Osteocyte (in vitro differentiated cells): ENCODE results near the gene BRWD1. TPM values are rescaled to one million over a fixed set of nuclear protein-coding genes. Genes with fewer than 3 reads are reported as not detected.

Experiments
- DNase-seq: peaks from one replicate; pipeline ENCODE4 v3.0.0; 2021; ENCODE audit warnings: mixed read lengths; ENCODE audit not compliant: unreplicated experiment; ENCODE audit errors: extremely low spot score
- H3K27ac Mint-ChIP-seq: one replicate; pipeline ENCODE4 v1.8.0; 2021; ENCODE audit warnings: mild to moderate bottlenecking, mixed read lengths; ENCODE audit not compliant: unreplicated experiment
- H3K27me3 Mint-ChIP-seq: one replicate; pipeline ENCODE4 v1.8.0; 2021; ENCODE audit warnings: mixed read lengths; ENCODE audit not compliant: unreplicated experiment
- H3K36me3 Mint-ChIP-seq: one replicate; pipeline ENCODE4 v1.8.0; 2021; ENCODE audit warnings: mixed read lengths; ENCODE audit not compliant: unreplicated experiment
- H3K4me1 Mint-ChIP-seq: one replicate; pipeline ENCODE4 v1.8.0; 2021; ENCODE audit warnings: mixed read lengths; ENCODE audit not compliant: unreplicated experiment
- H3K4me3 Mint-ChIP-seq: one replicate; pipeline ENCODE4 v1.8.0; 2021; ENCODE audit warnings: mild to moderate bottlenecking, moderate library complexity, mixed read lengths; ENCODE audit not compliant: unreplicated experiment
- H3K9me3 Mint-ChIP-seq: one replicate; pipeline ENCODE4 v1.8.0; 2021; ENCODE audit warnings: mixed read lengths; ENCODE audit not compliant: unreplicated experiment
- total RNA-seq: library from RNA; stranded (reverse); gene quantifications from 2 replicates; pipeline ENCODE4 v1.2.1, GENCODE V29; 2021
- TF ChIP-seq, protein P1 (sequence below): fragments of 200-600 bp; sonication (generic); IDR thresholded peaks from 2 replicates; pipeline ENCODE4 v1.5.0; 2021; ENCODE audit warnings: antibody characterized with exemption, mild to moderate bottlenecking, moderate library complexity

Gene BRWD1
- total RNA-seq, 1 donor from 2014 or later = 40.8 TPM

DNA sequence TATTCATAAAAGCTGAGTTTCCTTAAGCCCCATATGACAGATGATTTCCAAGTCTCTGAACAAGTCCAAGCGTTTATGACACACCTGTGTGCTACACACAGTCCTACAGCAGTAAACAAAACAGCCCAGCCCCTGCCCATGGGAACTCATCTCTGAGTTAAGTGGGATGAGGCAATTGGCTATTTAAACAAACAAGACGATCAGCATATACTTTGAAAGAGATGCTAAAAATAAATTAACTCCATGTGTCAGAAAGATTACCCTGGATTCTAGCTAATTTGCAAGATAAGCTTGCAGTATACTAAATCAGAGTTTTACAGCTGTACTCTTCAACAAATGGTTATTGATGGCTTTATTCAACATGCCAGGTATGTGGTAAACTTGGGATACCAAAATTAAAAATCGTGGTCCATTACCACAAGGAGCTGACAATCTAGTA, 137.1 kb downstream of the BRWD1 start:
- Mint-ChIP-seq H3K27me3 (no peaks in the 10 kb centered on the region), H3K27ac (no peak overlapping the region), H3K36me3 (peaks cover 46% of the 10 kb centered on the region), H3K4me3 (no peak overlapping the region), H3K4me1 (peaks cover 16% of the 10 kb centered on the region), H3K9me3 (no peaks in the 10 kb centered on the region)
- no peak for DNase-seq
- TF ChIP-seq, protein P1, sequence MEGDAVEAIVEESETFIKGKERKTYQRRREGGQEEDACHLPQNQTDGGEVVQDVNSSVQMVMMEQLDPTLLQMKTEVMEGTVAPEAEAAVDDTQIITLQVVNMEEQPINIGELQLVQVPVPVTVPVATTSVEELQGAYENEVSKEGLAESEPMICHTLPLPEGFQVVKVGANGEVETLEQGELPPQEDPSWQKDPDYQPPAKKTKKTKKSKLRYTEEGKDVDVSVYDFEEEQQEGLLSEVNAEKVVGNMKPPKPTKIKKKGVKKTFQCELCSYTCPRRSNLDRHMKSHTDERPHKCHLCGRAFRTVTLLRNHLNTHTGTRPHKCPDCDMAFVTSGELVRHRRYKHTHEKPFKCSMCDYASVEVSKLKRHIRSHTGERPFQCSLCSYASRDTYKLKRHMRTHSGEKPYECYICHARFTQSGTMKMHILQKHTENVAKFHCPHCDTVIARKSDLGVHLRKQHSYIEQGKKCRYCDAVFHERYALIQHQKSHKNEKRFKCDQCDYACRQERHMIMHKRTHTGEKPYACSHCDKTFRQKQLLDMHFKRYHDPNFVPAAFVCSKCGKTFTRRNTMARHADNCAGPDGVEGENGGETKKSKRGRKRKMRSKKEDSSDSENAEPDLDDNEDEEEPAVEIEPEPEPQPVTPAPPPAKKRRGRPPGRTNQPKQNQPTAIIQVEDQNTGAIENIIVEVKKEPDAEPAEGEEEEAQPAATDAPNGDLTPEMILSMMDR = no peak

DNA sequence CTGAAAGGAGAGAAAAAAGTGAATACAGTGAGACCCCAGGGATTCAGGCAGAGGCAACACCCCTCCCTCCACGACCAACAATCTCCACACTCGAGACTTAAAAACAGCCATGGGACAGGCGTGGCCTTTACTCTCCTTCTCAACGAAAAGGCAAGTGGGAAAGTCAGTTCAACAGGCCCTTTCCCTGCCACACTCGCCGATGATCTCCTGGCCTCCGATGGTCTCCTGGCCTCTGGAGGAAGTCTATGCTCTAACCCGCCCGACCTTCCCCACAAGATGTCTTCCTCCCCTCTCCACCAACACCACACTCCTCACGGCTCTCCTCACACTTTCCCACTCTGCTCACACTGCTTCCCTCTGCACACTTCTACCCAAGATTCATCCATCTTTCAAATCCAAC, 137.8 kb downstream of the BRWD1 start:
- Mint-ChIP-seq H3K9me3 (no peaks in the 10 kb centered on the region), H3K36me3 (peaks cover 46% of the 10 kb centered on the region), H3K4me3 (no peak overlapping the region), H3K27ac (peak overlapping the region; percentile 48), H3K27me3 (no peaks in the 10 kb centered on the region), H3K4me1 (peaks cover 12% of the 10 kb centered on the region)
- DNase-seq = no peak
- TF ChIP-seq, protein P1 = no peak

DNA sequence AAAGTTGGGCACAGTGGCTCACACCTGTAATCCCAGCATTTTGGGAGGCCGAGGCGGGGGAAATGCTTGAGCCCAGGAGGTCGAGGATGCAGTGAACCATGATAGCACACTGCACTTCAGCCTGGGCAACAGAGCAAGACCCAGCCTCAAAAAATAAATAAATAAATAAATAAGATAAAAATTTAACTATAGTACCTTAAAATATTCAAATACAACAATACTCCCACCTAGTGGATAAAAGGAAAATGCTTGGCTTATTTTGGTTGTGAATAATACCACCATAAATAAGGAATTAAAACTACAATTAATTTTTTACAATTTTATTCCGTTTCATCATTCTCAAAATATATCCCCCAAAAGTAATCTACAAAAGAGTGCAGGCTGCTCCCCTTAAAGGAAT, 138.3 kb downstream of the BRWD1 start:
- peaks cover 9% of the 10 kb centered on the region for H3K4me1 Mint-ChIP-seq
- H3K27ac Mint-ChIP-seq = no peak overlapping the region
- DNase-seq = no peak
- no peak overlapping the region for H3K4me3 Mint-ChIP-seq
- no peaks in the 10 kb centered on the region for H3K9me3 Mint-ChIP-seq
- no peaks in the 10 kb centered on the region for H3K27me3 Mint-ChIP-seq
- TF ChIP-seq, protein P1 = peak; percentile 62
- peaks cover 47% of the 10 kb centered on the region for H3K36me3 Mint-ChIP-seq

DNA sequence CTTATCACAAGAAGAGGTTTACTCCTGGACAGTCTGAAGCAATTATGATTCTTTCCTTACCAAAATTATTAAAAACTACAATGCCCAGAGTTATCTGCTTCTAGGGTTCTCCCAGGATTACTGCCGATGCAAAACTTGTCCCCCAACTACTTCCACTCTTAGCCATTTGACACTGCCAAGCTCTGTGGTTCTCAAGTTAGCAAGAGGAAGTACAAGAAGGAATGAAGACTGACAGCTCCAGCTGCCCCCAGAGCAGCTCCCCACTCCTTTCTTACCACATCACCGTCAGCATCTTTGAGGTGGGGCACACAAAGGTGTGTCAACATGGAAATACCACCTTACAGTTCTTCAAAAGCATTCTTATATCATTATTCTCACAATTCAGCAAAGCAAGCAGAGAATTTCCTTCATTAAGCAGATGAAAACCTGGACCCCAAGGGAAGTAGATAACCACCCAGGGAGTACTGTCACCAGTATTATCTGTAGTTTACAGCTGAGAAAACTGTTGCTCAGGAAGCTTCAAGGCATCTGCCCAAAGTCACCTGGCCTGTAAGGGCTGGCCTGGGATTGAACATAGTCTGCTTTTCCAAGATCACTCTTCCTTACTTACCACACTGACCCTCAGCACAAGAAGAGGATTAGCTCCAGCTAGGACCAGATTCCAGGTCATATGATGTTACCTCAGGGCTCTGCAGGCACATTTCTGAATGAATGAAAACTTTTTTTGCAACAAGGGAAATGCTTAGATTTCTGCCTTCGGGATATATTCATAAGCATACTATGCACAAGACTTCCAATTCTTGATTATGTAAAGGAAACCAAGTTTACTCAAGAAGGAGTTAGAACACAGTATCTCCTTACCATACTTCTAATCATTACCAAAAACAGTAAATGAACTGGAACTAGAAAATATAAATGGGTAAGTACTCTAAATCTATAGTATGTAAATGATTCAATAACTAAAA, 139.4 kb downstream of the BRWD1 start:
- Mint-ChIP-seq H3K36me3 (peaks cover 48% of the 10 kb centered on the region), H3K4me3 (no peak overlapping the region), H3K4me1 (peaks cover 9% of the 10 kb centered on the region), H3K27ac (no peak overlapping the region), H3K27me3 (no peaks in the 10 kb centered on the region), H3K9me3 (no peaks in the 10 kb centered on the region)
- DNase-seq = no peak
- TF ChIP-seq, protein P1 = no peak

DNA sequence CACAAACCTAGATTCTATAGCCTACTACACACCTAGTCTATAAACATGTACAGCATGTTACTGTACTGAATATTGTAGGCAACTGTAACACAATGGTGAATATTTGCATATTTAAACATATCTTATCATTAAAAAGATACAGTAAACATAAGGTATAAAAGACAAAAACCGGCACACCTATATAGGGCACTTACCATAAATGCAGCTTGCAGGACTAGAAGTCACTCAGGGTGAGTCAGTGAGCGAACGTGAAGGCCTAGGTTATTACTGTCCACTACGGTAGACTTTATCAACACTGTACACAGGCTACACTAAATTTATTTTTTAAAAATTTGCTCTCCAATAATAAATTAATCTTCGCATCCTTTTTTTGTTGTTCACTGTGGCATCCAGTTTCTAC, 143.5 kb downstream of the BRWD1 start:
- no peak for DNase-seq
- peaks cover 1% of the 10 kb centered on the region for H3K4me1 Mint-ChIP-seq
- no peaks in the 10 kb centered on the region for H3K27me3 Mint-ChIP-seq
- peaks cover 44% of the 10 kb centered on the region for H3K36me3 Mint-ChIP-seq
- H3K9me3 Mint-ChIP-seq = peaks cover 13% of the 10 kb centered on the region
- H3K4me3 Mint-ChIP-seq = no peak overlapping the region
- no peak overlapping the region for H3K27ac Mint-ChIP-seq
- TF ChIP-seq, protein P1 = no peak
